HuH-7.5 (cell line): ENCODE data around the gene WDTC1.
"Not testable (repeated sequence)": the region's sequence is repeated elsewhere in the genome, so short reads cannot be mapped to it uniquely, and the experiment has no call there.

Source experiments
- DNase-seq: peaks from one replicate; pipeline ENCODE4 v3.0.0; 2011; ENCODE audit warnings: low spot score

WDTC1 gene

GRCh38 chr1:27253596-27253995 is 19.2 kb downstream of the WDTC1 start:
- DNase-seq, result no peak

DNA sequence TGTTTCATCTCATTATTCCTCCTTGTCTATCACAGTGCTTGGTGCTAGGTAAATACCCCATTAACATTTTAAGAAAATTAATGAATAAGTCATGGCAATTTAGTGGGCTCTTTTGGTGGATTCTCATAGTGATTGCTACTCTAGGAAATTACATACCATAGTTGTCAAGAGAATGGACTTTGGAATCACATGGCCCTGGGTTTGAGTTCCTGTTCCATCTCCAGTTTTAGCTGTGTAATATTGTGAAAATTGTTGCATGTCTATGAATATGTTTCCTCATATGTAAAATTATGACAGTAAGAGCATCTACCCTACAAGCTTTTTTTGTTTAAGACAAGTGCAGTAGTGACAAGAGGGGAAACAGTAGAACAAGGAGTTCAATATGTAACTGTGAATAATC is 20.7 kb downstream of the WDTC1 start:
- DNase-seq, result no peak

DNA sequence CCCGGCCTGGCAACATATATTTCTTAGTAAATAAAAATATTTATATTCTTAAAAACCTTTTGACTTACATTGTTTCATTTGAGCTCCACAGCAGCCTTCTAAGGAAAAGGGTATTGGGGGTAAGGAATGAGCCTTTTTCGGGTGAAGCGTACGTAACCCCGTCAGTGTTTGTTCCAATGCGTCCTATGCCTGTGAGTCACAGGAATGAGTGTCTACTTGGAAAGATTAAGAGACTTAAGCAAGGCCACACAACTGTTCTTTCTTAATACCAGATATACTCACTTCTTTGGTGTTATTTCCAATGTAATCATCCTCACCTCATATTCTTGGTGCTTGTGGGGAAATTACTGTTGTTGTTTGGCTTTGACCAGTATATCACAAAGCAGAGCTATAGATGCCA is 22.7 kb downstream of the WDTC1 start:
- no peak for DNase-seq

- no peak for DNase-seq
Observed at GRCh38 chr1:27258598-27258997, 24.2 kb downstream of the WDTC1 start.

- no peak for DNase-seq
Observed at GRCh38 chr1:27267153-27267552, 32.7 kb downstream of the WDTC1 start.

- no peak for DNase-seq
Observed at GRCh38 chr1:27269276-27269675, 34.8 kb downstream of the WDTC1 start.

DNA sequence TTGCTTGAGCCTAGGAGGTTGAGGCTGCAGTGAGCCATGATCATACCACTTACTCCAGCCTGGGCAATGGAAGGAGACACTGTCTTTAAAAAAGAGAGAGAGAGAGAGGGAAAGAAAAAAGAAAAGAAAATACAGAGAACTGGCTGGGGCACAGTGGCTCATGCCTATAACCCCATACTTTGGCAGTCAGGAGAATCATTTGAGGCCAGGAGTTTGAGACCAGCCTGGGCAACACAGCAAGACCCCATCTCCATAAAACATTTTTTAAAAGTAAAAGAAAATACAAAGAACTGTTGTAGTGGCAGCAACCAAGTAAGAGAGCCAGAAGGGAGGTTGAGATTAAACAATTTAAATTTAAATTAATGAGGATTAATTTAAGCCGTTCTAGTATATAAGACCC is 39.8 kb downstream of the WDTC1 start:
- no peak for DNase-seq

GRCh38 chr1:27275696-27276095 is 41.3 kb downstream of the WDTC1 start:
- DNase-seq, result no peak

DNA sequence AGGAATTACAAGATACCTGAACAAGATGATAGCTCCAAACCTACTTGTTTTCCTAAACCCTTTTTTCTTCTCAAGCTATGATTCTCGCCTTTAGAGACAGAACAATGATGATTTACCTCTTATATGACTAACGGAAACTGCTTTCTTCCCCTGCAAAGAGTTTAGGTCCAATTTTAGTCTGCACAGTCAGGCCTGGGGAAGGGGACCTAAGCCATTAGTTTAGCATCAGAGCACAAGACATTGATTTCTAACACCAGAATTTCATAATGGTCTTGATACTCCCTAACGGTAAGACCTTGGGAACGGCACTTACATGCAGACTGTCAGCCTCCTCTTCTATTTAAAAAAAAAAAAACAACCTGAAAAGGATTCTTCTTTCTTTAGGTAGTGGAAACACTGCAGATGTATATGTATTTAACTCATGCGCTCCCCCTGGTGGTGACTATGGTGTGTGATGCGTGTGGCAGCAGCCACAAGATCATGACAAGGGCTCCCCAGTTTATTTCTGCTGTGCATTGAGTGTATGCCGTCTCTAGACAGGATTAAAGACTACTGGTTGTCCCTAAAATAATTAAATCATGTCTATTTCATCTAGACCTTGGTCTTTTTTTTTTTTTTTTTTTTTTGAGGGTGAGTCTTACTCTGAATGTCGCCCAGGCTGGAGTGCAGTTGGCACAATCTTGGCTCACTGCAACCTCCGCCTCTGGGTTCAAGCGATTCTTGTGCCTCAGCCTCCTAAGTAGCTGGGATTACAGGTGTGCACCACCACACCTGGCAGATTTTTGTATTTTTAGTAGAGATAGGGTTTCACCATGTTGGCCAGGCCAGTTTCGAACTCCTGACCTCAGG is 50.2 kb downstream of the WDTC1 start:
- DNase-seq, result peak; percentile 86

GRCh38 chr1:27285274-27285660 is 50.8 kb downstream of the WDTC1 start:
- no peak for DNase-seq

DNA sequence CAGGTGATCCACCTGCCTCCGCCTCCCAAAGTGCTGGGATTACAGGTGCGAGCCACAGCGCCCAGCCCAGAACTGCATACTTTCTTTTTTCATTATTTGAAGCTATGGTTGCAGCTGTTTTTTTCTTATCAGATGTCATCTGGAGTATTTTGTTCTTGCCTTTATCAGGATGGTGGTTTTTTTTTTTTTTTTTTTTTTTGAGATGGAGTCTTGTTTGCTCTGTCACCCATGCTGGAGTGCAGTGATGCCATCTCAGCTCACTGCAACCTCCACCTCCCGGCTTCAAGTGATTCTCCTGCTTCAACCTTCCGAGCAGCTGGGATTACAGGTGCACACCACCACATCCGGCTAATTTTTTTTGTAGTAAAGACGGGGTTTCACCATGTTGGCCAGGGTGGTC is 51.4 kb downstream of the WDTC1 start:
- DNase-seq, result not testable (repeated sequence)

- DNase-seq, result not testable (repeated sequence)
Observed at GRCh38 chr1:27289125-27289524, 54.7 kb downstream of the WDTC1 start.

GRCh38 chr1:27290581-27290980 is 56.1 kb downstream of the WDTC1 start:
- DNase-seq, result no peak

DNA sequence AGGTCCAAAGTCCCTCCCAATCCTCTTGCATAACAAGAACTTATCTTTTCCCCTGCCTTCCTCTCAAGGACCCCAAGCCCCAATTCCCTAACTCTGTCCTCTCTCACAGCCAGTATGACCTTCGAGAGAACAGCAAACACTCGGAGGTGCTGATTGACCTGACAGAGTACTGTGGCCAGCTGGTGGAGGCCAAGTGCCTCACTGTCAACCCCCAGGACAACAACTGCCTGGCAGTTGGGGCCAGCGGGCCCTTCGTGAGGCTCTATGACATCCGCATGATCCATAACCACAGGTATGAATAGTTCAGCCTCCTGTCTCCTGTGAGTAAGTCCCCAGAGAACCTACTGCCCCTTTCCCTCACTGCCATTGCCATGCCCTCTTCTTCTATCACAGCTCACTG is 57.7 kb downstream of the WDTC1 start:
- DNase-seq, result no peak

GRCh38 chr1:27293915-27294314 is 59.5 kb downstream of the WDTC1 start:
- DNase-seq, result no peak

GRCh38 chr1:27296773-27297291 is 62.4 kb downstream of the WDTC1 start:
- DNase-seq, result peak; percentile 72

- no peak for DNase-seq
Observed at GRCh38 chr1:27297903-27298302, 63.5 kb downstream of the WDTC1 start.

GRCh38 chr1:27298632-27299384 is 64.4 kb downstream of the WDTC1 start:
- no peak for DNase-seq

DNA sequence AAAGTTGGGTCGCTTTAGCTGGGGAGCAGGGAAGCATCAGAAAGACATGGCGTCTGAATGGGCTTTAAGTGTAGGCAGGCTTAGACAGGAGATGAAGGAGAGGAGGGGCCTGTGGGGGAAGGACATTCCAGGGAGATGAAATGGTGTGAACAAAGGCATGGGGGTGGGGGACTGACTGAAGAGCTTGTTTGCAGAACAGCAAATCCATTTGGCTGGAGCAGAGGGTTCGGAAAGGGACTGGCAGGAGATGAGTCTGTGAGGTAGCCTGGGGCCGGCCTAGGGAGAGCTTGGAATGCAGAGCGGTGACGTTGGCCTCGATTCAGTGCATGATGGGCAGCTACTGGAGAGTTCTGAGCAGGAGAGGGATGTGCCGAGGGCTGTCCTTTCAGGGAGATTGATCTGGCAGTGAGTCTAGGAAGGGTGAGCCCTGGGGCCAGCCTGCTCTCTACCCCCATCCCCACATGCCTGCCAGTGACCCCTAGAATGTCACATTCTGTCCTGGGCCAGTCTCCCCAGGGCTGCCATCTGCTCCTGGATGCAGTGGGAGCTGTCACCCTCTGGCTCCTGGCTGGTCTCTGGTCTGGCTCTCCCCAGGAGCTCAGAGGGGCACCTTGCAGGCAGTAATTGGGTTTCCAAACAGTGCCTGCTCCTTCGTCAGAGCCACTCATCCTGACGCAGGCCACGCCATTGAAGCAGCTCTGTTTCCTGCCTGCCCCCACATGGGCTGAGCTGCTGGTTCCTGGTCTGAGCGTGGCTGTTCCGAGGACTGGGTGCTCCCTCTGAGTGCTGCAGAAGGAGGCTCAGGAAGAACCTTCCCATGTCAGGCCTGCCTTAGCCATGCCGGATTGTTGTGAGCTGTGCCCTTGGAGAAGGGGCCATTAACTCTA is 65.2 kb downstream of the WDTC1 start:
- no peak for DNase-seq

GRCh38 chr1:27300341-27301051 is 66.1 kb downstream of the WDTC1 start:
- DNase-seq, result peak; percentile 88

DNA sequence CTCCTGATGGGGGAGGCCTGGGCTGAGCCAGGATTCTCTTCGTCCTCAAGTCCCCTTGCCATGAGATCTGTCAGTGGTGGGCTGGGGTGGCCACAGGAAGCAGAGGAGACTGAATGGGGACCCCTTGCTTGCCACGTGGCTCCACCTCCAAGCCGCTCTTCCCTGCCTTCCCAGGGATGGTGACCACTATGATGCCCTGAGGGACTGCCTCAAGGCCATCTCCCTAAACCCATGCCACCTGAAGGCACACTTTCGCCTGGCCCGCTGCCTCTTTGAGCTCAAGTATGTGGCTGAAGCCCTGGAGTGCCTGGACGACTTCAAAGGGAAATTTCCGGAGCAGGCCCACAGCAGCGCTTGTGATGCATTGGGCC is 66.6 kb downstream of the WDTC1 start:
- DNase-seq, result no peak
